Gastrocnemius medialis (tissue), 4 donors: ENCODE results near the gene CDO1.

ENCODE experiments used
- CTCF ChIP-seq, 5 experiments: fragments of 450-650 bp in 3 of 5; fragments of 200-600 bp in 2 of 5; sonication (generic) in 2 of 5; IDR thresholded peaks in 4 of 5; conservative IDR thresholded peaks in 1 of 5; 1 replicate in 4 of 5; 2 replicates in 1 of 5; pipeline ENCODE4 v1.5.1; 2016 to 2019; ENCODE audit warnings: antibody characterized with exemption in 5 of 5, mild to moderate bottlenecking in 3 of 5, moderate library complexity in 3 of 5
- POLR2A ChIP-seq, 2 donors: fragments of 450-650 bp; IDR thresholded peaks; one replicate each; pipeline ENCODE4 v1.6.1; 2017; ENCODE audit warnings: antibody characterized with exemption in 2 of 2, mild to moderate bottlenecking in 2 of 2, moderate library complexity in 2 of 2

GRCh38 chr5:115788440-115788839 lies 28.0 kb downstream of the CDO1 start:
- TF ChIP-seq CTCF (IDR thresholded peaks at IDR 0.05 in 4 of 5, conservative IDR thresholded peaks at IDR 0.05 in 1 of 5) (no peak), POLR2A (IDR thresholded peaks at IDR 0.05) (no peak)
